Thyroid gland (tissue), 4 donors: Measurements from ENCODE around the gene PDE8B. TPM values are rescaled to one million over a fixed set of nuclear protein-coding genes. Genes with fewer than 3 reads are reported as not detected.

Experiments used
- DNase-seq, 2 donors: peaks; one replicate each; pipeline ENCODE4 v3.0.0-alpha.2; 2019
- H3K27ac ChIP-seq, 3 donors: fragments of 200-600 bp; sonication (generic); 1 replicate in 2 of 3; 2 replicates in 1 of 3; pipeline ENCODE4 v1.5.1; 2016 to 2019; ENCODE audit warnings: mild to moderate bottlenecking in 1 of 3, moderate library complexity in 1 of 3
- H3K27me3 ChIP-seq: fragments of 200-600 bp; sonication (generic); one replicate; pipeline ENCODE4 v1.5.1; 2019
- H3K36me3 ChIP-seq, 2 donors: fragments of 200-600 bp; sonication (generic); one replicate each; pipeline ENCODE4 v1.5.1; 2016 to 2019
- H3K4me1 ChIP-seq, 2 donors: fragments of 200-600 bp; sonication (generic); one replicate each; pipeline ENCODE4 v1.5.1; 2017 to 2019
- H3K4me3 ChIP-seq, 3 donors: fragments of 200-600 bp; sonication (generic); replicated peaks in 1 of 3; 1 replicate in 2 of 3; 2 replicates in 1 of 3; pipeline ENCODE4 v1.5.1; 2016; ENCODE audit warnings: mild to moderate bottlenecking in 1 of 3
- H3K9me3 ChIP-seq: fragments of 200-600 bp; sonication (generic); one replicate; pipeline ENCODE4 v1.5.1; 2017
- CTCF ChIP-seq, 6 experiments: fragments of 200-600 bp in 3 of 6; fragments of 450-650 bp in 3 of 6; sonication (generic) in 3 of 6; IDR thresholded peaks; one replicate each; pipeline ENCODE4 v1.5.1; 2016 to 2019; ENCODE audit warnings: antibody characterized with exemption in 6 of 6, mild to moderate bottlenecking in 2 of 6, inconsistent platforms in 1 of 6, moderate library complexity in 1 of 6
- POLR2A ChIP-seq, 2 donors: fragments of 450-650 bp; IDR thresholded peaks; one replicate each; pipeline ENCODE4 v1.6.1; 2017; ENCODE audit warnings: antibody characterized with exemption in 2 of 2, mild to moderate bottlenecking in 2 of 2, moderate library complexity in 1 of 2
- WGBS, 2 donors: methylation state at CpG; one replicate each; pipeline ENCODE4 v1.1.5; 2017; 5-methylcytosine and 5-hydroxymethylcytosine counted together
- intact Hi-C: fragments of 100-400 bp; cut with DNase I; formaldehyde crosslinking; loops from one replicate; pipeline ENCODE4 v1.15.1; 2023
- total RNA-seq, 4 donors: library from RNA; depleted of rRNA; stranded (reverse); fragments of >200 nt; gene quantifications; one replicate each; pipeline ENCODE4 v1.2.3, GENCODE V29; 2016

Gene PDE8B
- total RNA-seq, 4 donors from 2014 or later: 113 to 279 (median 218) TPM

DNA sequence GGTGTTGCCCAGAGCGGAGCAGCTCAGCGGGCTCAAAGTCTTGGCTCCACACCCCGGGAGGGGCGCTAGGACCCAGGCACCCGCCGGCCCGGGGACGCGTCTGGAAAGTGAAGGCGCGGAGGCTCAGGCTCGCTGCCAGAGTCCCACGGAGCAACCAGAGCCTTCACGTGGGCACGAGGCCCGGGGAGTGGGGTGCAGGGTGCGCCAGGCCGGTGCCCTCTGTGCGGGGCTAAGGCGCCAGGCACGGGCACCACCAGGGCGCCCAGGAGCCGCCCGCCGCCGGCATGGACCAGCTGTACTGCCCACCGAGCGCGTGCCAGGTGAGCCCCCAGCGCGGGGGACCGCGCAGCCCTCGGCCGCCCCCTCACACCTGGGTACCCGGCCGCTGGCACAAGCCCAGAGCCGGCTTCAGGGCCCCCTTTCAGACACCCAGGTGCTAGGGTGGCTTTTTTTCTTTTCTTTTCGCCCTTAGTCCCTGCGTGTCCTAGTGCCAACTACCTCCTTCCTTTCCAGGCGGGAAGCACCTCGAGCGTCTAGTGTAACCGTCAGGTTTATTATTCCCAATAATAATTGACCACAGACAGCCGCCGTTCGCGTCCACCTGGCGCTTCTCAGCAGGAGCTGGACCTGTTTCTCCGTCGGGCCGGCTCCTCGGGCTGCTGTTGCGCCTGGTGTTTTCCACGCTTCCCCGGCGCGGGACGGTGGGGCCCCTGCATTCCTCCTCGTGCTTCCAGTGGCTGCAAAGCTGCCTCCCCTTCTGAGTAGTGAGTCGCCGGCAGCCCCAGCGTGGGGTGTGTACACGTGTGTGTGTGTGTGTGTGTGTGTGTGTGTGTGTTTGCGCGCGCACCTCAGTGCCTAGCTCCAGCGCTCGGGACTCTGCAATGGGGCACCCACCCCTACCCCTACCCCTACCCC, 30.1 kb upstream of the PDE8B start:
- 2 to 3% methylated on average over 29 to 44 of the region's 69 CpGs for WGBS, 2 donors
- Histone ChIP-seq H3K9me3 (no peaks in the 10 kb centered on the region), H3K36me3 (no peaks in the 10 kb centered on the region), H3K27me3 (no peaks in the 10 kb centered on the region), H3K4me3 (peak overlapping the region; percentile 63 to 66 (median 63)), H3K27ac (peak overlapping the region; percentile 81 to 94 (median 88)), H3K4me1 (peaks cover 6 to 27% of the 10 kb centered on the region in 2 donors)
- TF ChIP-seq POLR2A (IDR thresholded peaks at IDR 0.05): peak in 1 of 2 donors; percentile 64
- peak in 1 of 6 experiments; percentile 12 for TF ChIP-seq CTCF (IDR thresholded peaks at IDR 0.05)
- intact Hi-C loops: loop anchor here (10.0 kb wide), 1 partner anchor 124 kb away; no protein-coding TSS in a partner anchor
- DNase-seq: peak; percentile 82 to 87

GRCh38 chr5:77181173-77181572, 29.3 kb upstream of the PDE8B start:
- Histone ChIP-seq H3K4me1 (peaks cover 6 to 29% of the 10 kb centered on the region in 2 donors), H3K27ac (peak overlapping the region; percentile 81 to 94 (median 88)), H3K9me3 (no peaks in the 10 kb centered on the region), H3K36me3 (no peaks in the 10 kb centered on the region), H3K4me3 (peak overlapping the region in 2 of 3 donors; percentile 63 to 66), H3K27me3 (no peaks in the 10 kb centered on the region)
- peak; percentile 57 to 58 for DNase-seq
- intact Hi-C loops: loop anchor here (10.0 kb wide), 1 partner anchor 124 kb away; no protein-coding TSS in a partner anchor
- 4 to 5% methylated on average over 15 of the region's 15 CpGs for WGBS, 2 donors
- TF ChIP-seq POLR2A (IDR thresholded peaks at IDR 0.05): no peak
- no peak for TF ChIP-seq CTCF (IDR thresholded peaks at IDR 0.05)

GRCh38 chr5:77181596-77182304, 28.7 kb upstream of the PDE8B start:
- peaks cover 6 to 35% of the 10 kb centered on the region in 2 donors for H3K4me1 ChIP-seq
- H3K4me3 ChIP-seq: peak overlapping the region in 2 of 3 donors; percentile 63 to 66
- H3K9me3 ChIP-seq: no peaks in the 10 kb centered on the region
- no peaks in the 10 kb centered on the region for H3K36me3 ChIP-seq
- 29 to 38% methylated on average over 9 to 15 of the region's 15 CpGs for WGBS, 2 donors
- peak; percentile 84 for DNase-seq
- H3K27me3 ChIP-seq: no peaks in the 10 kb centered on the region
- TF ChIP-seq POLR2A (IDR thresholded peaks at IDR 0.05) (peak in 1 of 2 donors; percentile 76), CTCF (IDR thresholded peaks at IDR 0.05) (no peak)
- intact Hi-C loops: loop anchor here (10.0 kb wide), 1 partner anchor 123 kb away; no protein-coding TSS in a partner anchor
- peak overlapping the region; percentile 81 to 94 (median 88) for H3K27ac ChIP-seq

- Histone ChIP-seq H3K27me3 (no peaks in the 10 kb centered on the region), H3K4me1 (peaks cover 8 to 41% of the 10 kb centered on the region in 2 donors), H3K36me3 (no peaks in the 10 kb centered on the region), H3K27ac (peak overlapping the region; percentile 81 to 94 (median 88)), H3K4me3 (no peak overlapping the region), H3K9me3 (no peaks in the 10 kb centered on the region)
- 88 to 100% methylated on average over 1 of the region's 1 CpG for WGBS, 2 donors
- no peak for DNase-seq
- intact Hi-C loops: loop anchor here (10.0 kb wide), 1 partner anchor 122 kb away; no protein-coding TSS in a partner anchor
- TF ChIP-seq POLR2A (IDR thresholded peaks at IDR 0.05) (no peak), CTCF (IDR thresholded peaks at IDR 0.05) (no peak)
These were observed 28.1 kb upstream of the PDE8B start for GRCh38 chr5:77182367-77182766.
